Ascending aorta (tissue), 2 donors: ENCODE measurements around the gene CTSD. TPM values are rescaled to one million over a fixed set of nuclear protein-coding genes. Genes with fewer than 3 reads are reported as not detected.

Source experiments
- DNase-seq, 2 donors: peaks; one replicate each; pipeline ENCODE4 v3.0.0-alpha.2; 2019; ENCODE audit warnings: low spot score in 2 of 2
- H3K27ac ChIP-seq, 2 donors: fragments of 200-600 bp; sonication (generic); one replicate each; pipeline ENCODE4 v1.5.1; 2016 to 2017; ENCODE audit warnings: mild to moderate bottlenecking in 1 of 2
- H3K27me3 ChIP-seq: fragments of 200-600 bp; sonication (generic); one replicate; pipeline ENCODE4 v1.5.1; 2017
- H3K36me3 ChIP-seq, 2 donors: fragments of 200-600 bp; sonication (generic); one replicate each; pipeline ENCODE4 v1.5.1; 2016
- H3K4me1 ChIP-seq, 2 donors: fragments of 200-600 bp; sonication (generic); one replicate each; pipeline ENCODE4 v1.5.1; 2016 to 2017; ENCODE audit warnings: mild to moderate bottlenecking in 1 of 2
- H3K4me3 ChIP-seq, 2 donors: fragments of 200-600 bp; sonication (generic); one replicate each; pipeline ENCODE4 v1.5.1; 2016 to 2017; ENCODE audit warnings: mild to moderate bottlenecking in 1 of 2
- H3K9me3 ChIP-seq, 2 donors: fragments of 200-600 bp; sonication (generic); one replicate each; pipeline ENCODE4 v1.5.1; 2016
- CTCF ChIP-seq, 3 experiments: fragments of 200-600 bp in 2 of 3; fragments of 450-650 bp in 1 of 3; sonication (generic) in 2 of 3; IDR thresholded peaks; one replicate each; pipeline ENCODE4 v1.5.1; 2016 to 2019; ENCODE audit warnings: antibody characterized with exemption in 3 of 3, mild to moderate bottlenecking in 1 of 3, moderate library complexity in 1 of 3
- intact Hi-C: fragments of 100-400 bp; cut with DNase I; formaldehyde crosslinking; loops from one replicate; pipeline ENCODE4 v1.15.1; 2023
- total RNA-seq: library from RNA; depleted of rRNA; stranded (reverse); fragments of >200 nt; gene quantifications from one replicate; pipeline ENCODE4 v1.1.0, GENCODE V29; 2016

The CTSD gene
- total RNA-seq, 1 donor from 2014 or later = 777 TPM

- Histone ChIP-seq H3K27me3 (no peaks in the 10 kb centered on the region), H3K36me3 (no peaks in the 10 kb centered on the region), H3K27ac (no peak overlapping the region), H3K9me3 (no peaks in the 10 kb centered on the region), H3K4me1 (peaks cover 0 to 6% of the 10 kb centered on the region in 2 donors), H3K4me3 (no peak overlapping the region)
- peak in 1 of 2 donors; percentile 52 for DNase-seq
- intact Hi-C loops = no loop called here
- no peak for TF ChIP-seq CTCF (IDR thresholded peaks at IDR 0.05)
These were observed 13.4 kb upstream of the CTSD start for GRCh38 chr11:1776944-1777715.

DNA sequence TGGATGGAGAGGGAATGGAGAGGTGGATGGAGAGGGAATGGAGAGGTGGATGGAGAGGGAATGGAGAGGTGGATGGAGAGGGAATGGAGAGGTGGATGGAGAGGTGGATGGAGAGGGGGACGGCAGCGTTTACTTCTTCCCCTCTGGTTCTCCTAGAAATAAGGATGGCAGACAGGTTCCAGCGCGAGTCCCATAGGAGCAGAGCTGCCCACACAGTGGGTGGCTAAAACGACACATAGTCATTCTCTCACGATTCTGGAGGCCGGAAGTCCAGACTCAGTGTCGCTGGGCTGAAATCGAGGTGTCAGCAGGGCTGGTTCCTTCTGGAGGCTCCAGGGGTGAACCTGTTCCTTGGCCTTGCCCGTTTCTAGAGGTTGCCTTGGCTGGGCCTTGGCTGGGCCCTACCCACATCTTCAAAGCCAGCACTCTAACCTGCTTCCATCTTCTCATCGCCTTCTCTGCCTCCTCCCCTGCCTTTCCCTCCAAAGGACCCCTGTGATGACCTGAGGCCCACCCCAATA is 12.7 kb upstream of the CTSD start:
- intact Hi-C loops = no loop called here
- DNase-seq = peak in 1 of 2 donors; percentile 31

GRCh38 chr11:1774886-1775285 is 11.2 kb upstream of the CTSD start:
- no peak overlapping the region for H3K27ac ChIP-seq
- H3K36me3 ChIP-seq = no peaks in the 10 kb centered on the region
- H3K4me3 ChIP-seq = no peak overlapping the region
- no peaks in the 10 kb centered on the region for H3K9me3 ChIP-seq
- intact Hi-C loops = no loop called here
- no peaks in the 10 kb centered on the region for H3K27me3 ChIP-seq
- DNase-seq = peak in 1 of 2 donors; percentile 24
- peaks cover 0 to 8% of the 10 kb centered on the region in 2 donors for H3K4me1 ChIP-seq
- TF ChIP-seq CTCF (IDR thresholded peaks at IDR 0.05) = no peak

More for the DNA sequence above, 12.7 kb upstream of the CTSD start:
- Histone ChIP-seq H3K4me3 (no peak overlapping the region), H3K27ac (no peak overlapping the region), H3K27me3 (no peaks in the 10 kb centered on the region), H3K9me3 (no peaks in the 10 kb centered on the region), H3K36me3 (no peaks in the 10 kb centered on the region), H3K4me1 (peaks cover 0 to 8% of the 10 kb centered on the region in 2 donors)
- TF ChIP-seq CTCF (IDR thresholded peaks at IDR 0.05) = no peak

DNA sequence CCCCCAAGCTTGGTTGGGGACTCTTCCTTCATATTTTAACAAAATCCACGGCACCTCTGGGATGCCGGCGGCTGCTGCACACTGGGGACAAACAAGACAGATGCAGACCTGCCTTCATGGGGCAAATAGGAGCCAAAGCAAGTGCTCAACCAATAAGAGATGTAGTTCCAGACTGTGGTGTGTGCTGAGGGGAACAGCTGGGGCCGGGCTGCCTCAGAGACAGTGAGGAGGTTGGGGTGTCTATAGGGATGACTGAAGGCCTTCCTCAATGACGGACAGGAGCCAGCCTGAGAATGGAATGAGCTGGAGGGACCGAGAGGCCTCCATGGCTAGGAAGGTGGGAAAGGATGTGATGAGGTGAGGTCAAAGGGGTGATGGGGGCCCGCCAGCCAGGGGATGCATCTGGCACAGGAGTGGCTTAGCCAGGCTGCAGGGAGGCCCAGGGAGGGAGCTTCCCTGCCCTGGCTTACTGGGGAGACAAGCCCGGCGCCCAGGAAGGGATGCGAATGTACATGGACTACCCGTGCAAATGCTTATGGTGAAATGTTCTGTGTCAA is 10.3 kb upstream of the CTSD start:
- H3K4me3 ChIP-seq = no peak overlapping the region
- H3K27me3 ChIP-seq = no peaks in the 10 kb centered on the region
- DNase-seq = peak in 1 of 2 donors; percentile 35
- H3K9me3 ChIP-seq = no peaks in the 10 kb centered on the region
- H3K4me1 ChIP-seq = peaks cover 0 to 8% of the 10 kb centered on the region in 2 donors
- TF ChIP-seq CTCF (IDR thresholded peaks at IDR 0.05) = no peak
- intact Hi-C loops = no loop called here
- no peaks in the 10 kb centered on the region for H3K36me3 ChIP-seq
- no peak overlapping the region for H3K27ac ChIP-seq

GRCh38 chr11:1773131-1773993 is 9.6 kb upstream of the CTSD start:
- Histone ChIP-seq H3K4me1 (peaks cover 0 to 8% of the 10 kb centered on the region in 2 donors), H3K36me3 (no peaks in the 10 kb centered on the region), H3K27me3 (no peaks in the 10 kb centered on the region), H3K27ac (no peak overlapping the region), H3K9me3 (no peaks in the 10 kb centered on the region), H3K4me3 (no peak overlapping the region)
- DNase-seq = peak in 1 of 2 donors; percentile 53
- intact Hi-C loops = no loop called here
- TF ChIP-seq CTCF (IDR thresholded peaks at IDR 0.05) = no peak
